Measurements from ENCODE around the gene RNF38. TPM values are rescaled to one million over a fixed set of nuclear protein-coding genes. Genes with fewer than 3 reads are reported as not detected.

RNF38 gene
- total RNA-seq, 1 donor from 2014 or later = 30.2 TPM

DNA sequence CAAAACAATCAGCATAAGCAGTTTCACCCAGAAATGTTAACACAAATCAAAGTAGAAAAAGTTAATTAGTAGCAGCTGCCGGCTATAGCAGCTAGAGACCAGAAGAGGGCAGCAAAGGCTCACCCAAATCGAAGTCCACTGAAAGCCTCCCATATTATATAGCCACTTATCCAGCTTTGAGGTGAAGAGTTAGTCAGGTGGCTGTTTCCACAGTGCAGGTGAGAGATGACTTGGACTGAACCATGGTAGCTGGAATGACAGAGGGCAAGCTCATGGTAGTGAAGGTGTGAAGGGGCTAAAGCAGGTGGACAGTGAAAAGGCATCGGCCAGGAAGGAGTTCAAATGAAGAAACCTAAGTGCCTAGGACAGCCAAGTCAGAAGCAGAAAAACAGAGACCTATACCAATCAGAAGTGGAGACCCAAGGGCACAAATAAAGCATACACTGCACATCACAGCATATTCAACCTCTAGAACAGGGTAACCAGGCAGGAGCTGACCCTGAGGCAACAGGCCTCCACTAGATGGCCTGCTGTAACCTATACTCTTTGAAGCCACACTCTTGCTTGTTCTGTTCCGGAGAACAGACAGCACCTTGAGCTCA lies 7.2 kb upstream of the RNF38 start:
- no peaks in the 10 kb centered on the region for H3K36me3 Mint-ChIP-seq (ENCODE audit: unreplicated experiment)
- no peak overlapping the region for H3K4me3 Mint-ChIP-seq (ENCODE audit: unreplicated experiment)
- no peaks in the 10 kb centered on the region for H3K27me3 Mint-ChIP-seq (ENCODE audit: unreplicated experiment)
- no peaks in the 10 kb centered on the region for H3K9me3 Mint-ChIP-seq (ENCODE audit: unreplicated experiment)
- no peak for DNase-seq (ENCODE audit: extremely low spot score, unreplicated experiment)
- no peak overlapping the region for H3K27ac Mint-ChIP-seq (ENCODE audit: unreplicated experiment)
- no peaks in the 10 kb centered on the region for H3K4me1 Mint-ChIP-seq (ENCODE audit: unreplicated experiment)
- TF ChIP-seq, protein P1, sequence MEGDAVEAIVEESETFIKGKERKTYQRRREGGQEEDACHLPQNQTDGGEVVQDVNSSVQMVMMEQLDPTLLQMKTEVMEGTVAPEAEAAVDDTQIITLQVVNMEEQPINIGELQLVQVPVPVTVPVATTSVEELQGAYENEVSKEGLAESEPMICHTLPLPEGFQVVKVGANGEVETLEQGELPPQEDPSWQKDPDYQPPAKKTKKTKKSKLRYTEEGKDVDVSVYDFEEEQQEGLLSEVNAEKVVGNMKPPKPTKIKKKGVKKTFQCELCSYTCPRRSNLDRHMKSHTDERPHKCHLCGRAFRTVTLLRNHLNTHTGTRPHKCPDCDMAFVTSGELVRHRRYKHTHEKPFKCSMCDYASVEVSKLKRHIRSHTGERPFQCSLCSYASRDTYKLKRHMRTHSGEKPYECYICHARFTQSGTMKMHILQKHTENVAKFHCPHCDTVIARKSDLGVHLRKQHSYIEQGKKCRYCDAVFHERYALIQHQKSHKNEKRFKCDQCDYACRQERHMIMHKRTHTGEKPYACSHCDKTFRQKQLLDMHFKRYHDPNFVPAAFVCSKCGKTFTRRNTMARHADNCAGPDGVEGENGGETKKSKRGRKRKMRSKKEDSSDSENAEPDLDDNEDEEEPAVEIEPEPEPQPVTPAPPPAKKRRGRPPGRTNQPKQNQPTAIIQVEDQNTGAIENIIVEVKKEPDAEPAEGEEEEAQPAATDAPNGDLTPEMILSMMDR (IDR thresholded peaks at IDR 0.05) = peak; percentile 89

DNA sequence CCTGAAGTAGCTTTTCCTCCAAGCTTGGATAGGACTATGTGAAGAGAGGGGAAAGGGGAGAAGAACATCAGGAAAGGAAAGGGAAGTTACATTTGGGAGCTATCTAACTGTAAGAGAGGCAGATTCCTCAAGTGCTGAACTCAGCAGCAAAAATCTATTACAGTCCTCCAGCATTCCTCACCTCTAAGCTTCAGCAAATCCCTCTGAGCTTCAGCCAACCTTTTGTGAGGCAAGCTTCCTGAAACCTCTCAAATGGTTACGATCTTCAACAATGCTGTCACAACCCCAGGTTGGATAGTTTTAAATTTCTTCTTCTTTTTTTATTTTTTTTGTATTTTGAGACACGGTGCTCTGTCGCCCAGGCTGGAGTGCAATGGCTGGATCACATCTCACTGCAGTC lies 2.5 kb upstream of the RNF38 start:
- H3K4me3 Mint-ChIP-seq (ENCODE audit: unreplicated experiment) = no peak overlapping the region
- H3K36me3 Mint-ChIP-seq (ENCODE audit: unreplicated experiment) = no peaks in the 10 kb centered on the region
- H3K27me3 Mint-ChIP-seq (ENCODE audit: unreplicated experiment) = no peaks in the 10 kb centered on the region
- H3K4me1 Mint-ChIP-seq (ENCODE audit: unreplicated experiment) = peaks cover 26% of the 10 kb centered on the region
- DNase-seq (ENCODE audit: extremely low spot score, unreplicated experiment) = no peak
- no peaks in the 10 kb centered on the region for H3K9me3 Mint-ChIP-seq (ENCODE audit: unreplicated experiment)
- H3K27ac Mint-ChIP-seq (ENCODE audit: unreplicated experiment) = no peak overlapping the region
- TF ChIP-seq, protein P1 (IDR thresholded peaks at IDR 0.05) = no peak

GRCh38 chr9:36401897-36402480 lies 1.9 kb upstream of the RNF38 start:
- H3K9me3 Mint-ChIP-seq (ENCODE audit: unreplicated experiment) = no peaks in the 10 kb centered on the region
- H3K27me3 Mint-ChIP-seq (ENCODE audit: unreplicated experiment) = no peaks in the 10 kb centered on the region
- peaks cover 30% of the 10 kb centered on the region for H3K4me1 Mint-ChIP-seq (ENCODE audit: unreplicated experiment)
- no peak for DNase-seq (ENCODE audit: extremely low spot score, unreplicated experiment)
- peak overlapping the region; percentile 91 for H3K4me3 Mint-ChIP-seq (ENCODE audit: unreplicated experiment)
- TF ChIP-seq, protein P1 (IDR thresholded peaks at IDR 0.05) = no peak
- H3K27ac Mint-ChIP-seq (ENCODE audit: unreplicated experiment) = peak overlapping the region; percentile 74
- H3K36me3 Mint-ChIP-seq (ENCODE audit: unreplicated experiment) = no peaks in the 10 kb centered on the region

DNA sequence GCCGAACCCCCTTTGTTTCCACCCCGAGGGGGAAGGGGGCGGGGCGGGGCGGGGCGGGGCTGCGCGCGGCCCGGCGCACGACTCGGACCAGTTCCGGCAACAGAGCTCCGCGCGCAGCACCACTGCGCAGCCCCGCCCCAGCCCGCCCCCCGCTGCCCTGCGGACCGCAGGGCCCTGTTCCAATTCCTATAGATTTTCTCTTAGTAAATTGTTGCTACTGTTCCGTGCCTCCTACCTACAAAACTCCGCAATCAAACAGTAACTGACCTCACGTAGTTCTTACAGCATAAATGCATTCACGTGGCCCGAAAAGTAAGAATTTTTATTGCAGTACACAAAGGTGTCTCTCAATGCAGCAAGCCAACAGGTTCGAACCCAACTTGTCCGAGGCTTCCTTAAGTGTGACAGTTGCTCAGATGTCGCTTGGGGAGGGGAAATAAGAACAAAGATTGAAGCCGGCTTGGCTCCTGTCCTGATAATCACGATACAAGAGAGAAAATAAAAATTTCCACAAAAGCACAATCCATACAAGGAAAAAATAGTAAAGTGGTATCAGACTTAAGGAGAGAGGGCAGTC lies 1.2 kb upstream of the RNF38 start:
- no peaks in the 10 kb centered on the region for H3K27me3 Mint-ChIP-seq (ENCODE audit: unreplicated experiment)
- peaks cover 35% of the 10 kb centered on the region for H3K4me1 Mint-ChIP-seq (ENCODE audit: unreplicated experiment)
- H3K4me3 Mint-ChIP-seq (ENCODE audit: unreplicated experiment) = peak overlapping the region; percentile 91

More for the DNA sequence above, 1.2 kb upstream of the RNF38 start:
- DNase-seq (ENCODE audit: extremely low spot score, unreplicated experiment) = no peak
- peak overlapping the region; percentile 74 for H3K27ac Mint-ChIP-seq (ENCODE audit: unreplicated experiment)
- no peaks in the 10 kb centered on the region for H3K9me3 Mint-ChIP-seq (ENCODE audit: unreplicated experiment)
- H3K36me3 Mint-ChIP-seq (ENCODE audit: unreplicated experiment) = no peaks in the 10 kb centered on the region
- TF ChIP-seq, protein P1 (IDR thresholded peaks at IDR 0.05) = no peak

Data from osteocyte (in vitro differentiated cells).